GM18909 (cell line): ENCODE results near the gene CDK10.
"Not testable (repeated sequence)": the region's sequence is repeated elsewhere in the genome, so short reads cannot be mapped to it uniquely, and the experiment has no call there.

Experiments used
- ATAC-seq: cut with Tn5 transposase; IDR thresholded peaks from one replicate; pipeline ENCODE4 v1.9.1; 2021; ENCODE audit warnings: mild to moderate bottlenecking; ENCODE audit not compliant: unreplicated experiment, poor library complexity

The CDK10 gene

GRCh38 chr16:89693931-89694783 is 7.7 kb downstream of the CDK10 start:
- ATAC-seq: no peak

DNA sequence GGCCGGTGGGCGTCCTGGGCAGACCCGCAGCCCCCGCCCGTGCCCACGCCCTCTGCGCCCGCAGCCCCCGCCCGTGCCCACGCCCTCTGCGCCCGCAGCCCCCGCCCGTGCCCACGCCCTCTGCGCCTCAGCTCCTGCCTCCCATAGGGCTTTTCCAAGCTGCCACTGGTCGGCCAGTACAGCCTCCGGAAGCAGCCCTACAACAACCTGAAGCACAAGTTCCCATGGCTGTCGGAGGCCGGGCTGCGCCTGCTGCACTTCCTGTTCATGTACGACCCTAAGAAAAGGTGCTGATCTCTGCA is 8.2 kb downstream of the CDK10 start:
- ATAC-seq: not testable (repeated sequence)

GRCh38 chr16:89695086-89695874 is 8.8 kb downstream of the CDK10 start:
- no peak for ATAC-seq

GRCh38 chr16:89695875-89696669 is 9.6 kb downstream of the CDK10 start:
- ATAC-seq: no peak

- ATAC-seq: no peak
Measured at GRCh38 chr16:89696670-89697128, 10.2 kb downstream of the CDK10 start.

DNA sequence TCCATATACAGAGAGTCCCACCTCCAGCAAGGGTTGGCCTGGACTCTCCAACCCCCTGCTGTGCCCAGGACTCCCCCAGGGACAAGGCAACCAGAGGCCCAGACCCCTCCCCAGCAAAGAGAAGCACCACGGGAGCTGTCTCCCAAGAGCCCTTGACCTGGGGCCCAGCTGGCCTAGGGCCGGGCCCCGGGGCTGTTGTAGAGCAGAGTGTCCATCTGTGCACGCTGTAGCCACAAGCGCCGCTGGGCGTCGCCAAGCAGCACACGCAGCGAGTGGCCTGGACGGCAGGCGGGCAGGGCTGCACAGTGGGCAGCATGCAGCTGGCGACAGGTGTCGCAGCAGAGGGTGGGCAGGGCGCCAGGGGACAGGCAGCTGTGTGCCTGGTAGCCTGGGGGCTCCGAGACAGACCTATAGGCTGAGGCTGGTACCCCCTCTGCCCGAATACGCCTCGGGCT is 10.7 kb downstream of the CDK10 start:
- no peak for ATAC-seq

- ATAC-seq: no peak
Measured at GRCh38 chr16:89697616-89698331, 11.3 kb downstream of the CDK10 start.

DNA sequence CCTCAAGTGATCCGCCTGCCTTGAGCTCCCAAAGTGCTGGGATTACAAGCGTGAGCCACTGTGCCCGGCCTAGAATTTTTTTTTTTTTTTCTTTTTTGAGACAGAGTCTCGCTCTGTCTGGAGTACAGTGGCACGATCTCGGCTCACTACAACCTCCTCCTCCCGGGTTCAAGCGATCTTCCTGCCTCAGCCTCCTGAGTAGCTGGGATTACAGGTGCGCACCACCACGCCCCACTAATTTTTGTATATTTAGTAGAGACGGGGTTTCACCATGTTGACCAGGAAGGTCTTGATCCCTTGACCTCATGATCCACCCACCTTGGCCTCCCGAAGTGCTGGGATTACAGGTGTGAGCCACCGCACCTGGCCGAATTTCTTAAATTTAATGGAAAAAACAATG is 12.2 kb downstream of the CDK10 start:
- ATAC-seq: not testable (repeated sequence)

DNA sequence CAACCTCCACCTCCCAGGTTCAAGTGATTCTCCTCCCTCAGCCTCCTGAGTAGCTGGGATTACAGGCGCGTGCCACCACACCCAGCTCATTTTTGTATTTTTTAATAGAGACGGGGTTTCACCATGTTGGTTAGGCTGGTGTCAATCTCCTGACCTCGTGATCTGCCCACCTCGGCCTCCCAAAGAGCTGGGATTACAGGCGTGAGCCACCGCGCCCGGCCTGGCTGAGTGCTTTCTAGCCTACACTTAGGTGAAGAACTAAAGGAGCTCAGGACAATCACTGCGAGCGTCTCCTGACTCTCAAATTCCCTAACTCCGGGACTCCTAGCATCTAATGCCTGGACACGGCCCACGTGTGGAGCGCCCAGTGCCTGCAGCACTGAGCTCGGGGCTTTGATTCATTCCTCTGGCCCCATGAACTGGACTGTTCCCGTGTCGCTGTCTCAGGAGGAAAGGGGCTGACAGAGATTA is 13.2 kb downstream of the CDK10 start:
- ATAC-seq: not testable (repeated sequence)

DNA sequence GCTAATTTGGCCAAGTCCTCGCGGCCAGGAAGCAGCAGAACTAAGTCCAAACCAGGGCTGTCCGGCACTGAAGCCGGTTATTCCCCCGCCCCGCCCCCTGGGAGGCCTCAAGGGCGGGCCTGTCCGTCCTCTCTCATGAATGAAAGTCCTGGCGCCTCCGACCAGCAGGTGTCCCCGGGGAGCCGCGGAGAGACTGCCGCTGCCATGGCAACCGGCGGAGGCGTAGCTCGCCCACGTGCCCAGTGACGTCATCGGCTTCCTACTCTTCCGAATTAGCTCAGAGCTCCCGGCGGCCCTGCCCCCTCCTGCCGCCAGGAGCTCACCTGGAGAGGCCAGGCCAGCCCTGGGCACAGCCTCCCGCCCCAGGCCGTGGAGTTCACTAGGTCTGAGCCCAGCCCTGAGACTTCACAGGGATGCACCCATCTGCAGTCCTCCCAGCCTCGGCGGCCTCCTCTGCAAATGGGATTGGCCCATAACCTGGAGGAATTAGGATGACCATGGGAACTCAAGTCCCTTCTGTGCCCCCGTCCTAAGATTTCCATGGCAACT is 13.7 kb downstream of the CDK10 start:
- peak; percentile 54 for ATAC-seq

DNA sequence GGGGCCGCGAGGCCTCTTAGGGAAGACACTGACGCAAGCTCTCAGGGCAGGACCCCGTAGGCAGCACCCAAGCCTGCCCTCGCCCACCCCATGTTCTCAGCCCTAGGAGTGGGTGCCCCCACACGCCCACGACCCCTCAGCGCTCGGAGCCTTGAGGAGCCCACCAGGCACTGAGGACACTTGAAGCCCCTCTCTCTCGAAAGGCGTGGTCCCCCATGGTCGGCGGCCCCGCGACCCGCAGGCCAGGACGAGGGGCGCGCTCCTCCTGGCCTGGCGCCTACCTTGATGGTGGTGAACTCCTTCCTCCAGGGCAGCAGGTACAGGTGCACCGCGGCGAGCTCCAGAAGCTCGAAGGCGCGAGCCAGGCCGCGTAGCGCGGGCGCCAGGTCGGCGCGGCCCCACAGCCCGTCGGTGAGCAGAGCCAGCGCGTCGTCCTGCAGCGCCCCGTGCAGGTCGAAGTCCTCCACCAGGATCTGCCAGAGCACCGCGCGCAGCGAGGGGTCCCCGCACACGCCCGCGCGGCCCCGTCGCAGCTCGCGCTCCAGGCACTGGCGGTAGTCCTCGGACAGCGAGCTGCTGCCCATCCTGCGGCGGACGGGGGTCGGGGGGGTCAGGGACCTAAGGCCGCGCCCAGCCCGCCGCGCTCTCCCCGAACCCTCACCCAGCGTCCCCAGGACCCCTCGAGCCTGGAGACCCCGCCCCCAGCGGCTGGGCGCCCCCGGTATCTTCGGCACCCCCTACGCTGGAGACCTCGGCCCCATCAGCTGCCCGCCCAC is 14.3 kb downstream of the CDK10 start:
- ATAC-seq: no peak

DNA sequence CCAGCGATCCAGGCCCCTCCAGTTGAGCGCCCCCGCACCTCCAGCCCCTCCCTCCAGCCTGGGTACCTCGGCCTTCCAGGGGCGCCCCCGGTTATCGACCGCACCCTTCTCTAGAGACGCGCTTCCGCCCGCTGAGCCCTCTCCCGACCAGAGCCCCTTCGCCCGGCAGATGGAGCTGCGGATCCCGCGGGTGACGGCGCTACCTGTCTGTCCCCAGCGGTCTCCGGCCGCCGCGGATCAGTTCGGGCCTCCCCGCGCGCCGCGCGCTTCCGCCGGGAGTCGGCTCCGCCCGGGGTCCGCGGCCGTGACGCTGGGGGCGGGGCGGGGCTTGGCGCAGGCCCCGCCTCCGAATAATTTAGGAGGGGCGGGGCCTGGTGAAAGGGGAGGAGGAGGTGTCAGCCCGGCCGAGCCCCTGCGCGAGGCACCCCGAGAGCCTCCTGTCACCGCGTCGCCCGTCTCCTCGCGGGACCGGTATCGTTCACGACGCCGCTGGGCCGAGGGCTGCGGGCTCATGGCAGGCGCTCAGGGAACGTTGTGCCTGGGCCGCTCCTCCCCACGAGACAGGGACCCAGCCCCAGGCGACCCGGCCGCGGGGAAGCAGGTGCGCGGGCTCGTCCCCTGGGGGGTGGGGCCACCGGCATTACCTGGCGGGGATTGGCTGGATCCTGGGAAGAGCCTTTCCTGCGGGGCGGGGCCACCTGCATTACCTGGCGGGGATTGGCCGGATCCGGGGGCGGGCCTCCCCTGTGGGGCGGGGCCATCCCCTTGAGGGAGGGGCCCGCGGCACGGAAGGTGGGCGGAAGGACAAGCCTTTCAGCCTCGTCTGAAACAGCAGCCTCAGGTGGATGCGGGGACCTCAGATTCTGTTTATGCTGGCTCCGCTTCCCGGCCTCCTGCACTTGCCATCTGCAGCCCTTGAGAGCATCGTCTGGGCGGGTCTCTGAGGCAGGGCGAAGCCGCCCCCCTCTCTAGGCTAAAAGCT is 15.2 kb downstream of the CDK10 start, which contains the start of gene SPATA2L:
TSS of gene SPATA2L (minus strand) at position 281 of the 982 bp plus-strand sequence. CDS start 473 bp downstream, outside the sequence.
- peak; percentile 71 for ATAC-seq

DNA sequence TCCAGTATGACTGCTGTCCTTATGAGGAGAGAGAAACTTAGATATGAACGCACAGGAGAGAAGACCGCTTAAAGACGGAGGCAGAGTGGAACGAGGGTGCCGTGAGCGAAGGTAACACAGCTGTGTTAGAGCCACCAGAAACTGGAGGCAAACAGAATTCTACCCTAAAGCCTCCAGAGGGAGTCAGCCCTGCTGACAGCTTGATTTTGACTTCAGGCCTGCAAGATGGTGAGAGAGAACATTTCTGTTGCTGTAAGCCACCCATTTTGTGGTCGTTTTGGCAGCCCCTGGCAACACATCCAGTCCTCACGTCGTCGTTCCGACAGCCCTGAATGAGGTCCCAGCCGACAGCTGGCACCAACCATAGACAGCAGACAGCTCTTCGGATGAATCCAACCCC is 17.8 kb downstream of the CDK10 start:
- no peak for ATAC-seq

- no peak for ATAC-seq
Measured at GRCh38 chr16:89705006-89705405, 18.5 kb downstream of the CDK10 start.

GRCh38 chr16:89706518-89707260 is 20.2 kb downstream of the CDK10 start:
- ATAC-seq: no peak

DNA sequence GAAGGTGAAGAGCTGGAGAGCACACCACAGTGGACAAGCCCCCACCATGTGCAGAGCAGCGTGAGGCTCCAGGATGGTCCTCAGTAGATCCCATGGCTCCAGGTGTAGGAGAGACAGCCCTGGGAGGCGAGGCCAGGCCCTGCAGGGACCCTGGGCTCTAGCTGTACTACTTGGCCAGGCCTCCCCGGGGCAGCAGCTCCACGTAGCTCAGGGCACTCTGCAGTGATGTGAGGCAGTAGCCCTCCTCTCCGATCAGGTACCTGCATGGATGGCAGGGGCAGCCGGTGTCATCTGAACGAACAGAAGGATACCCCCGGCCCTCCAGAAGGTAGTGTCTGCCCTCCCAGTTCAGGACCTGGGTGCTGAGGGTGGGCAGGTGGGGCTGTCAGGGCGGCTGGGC is 21.2 kb downstream of the CDK10 start:
- ATAC-seq: no peak

DNA sequence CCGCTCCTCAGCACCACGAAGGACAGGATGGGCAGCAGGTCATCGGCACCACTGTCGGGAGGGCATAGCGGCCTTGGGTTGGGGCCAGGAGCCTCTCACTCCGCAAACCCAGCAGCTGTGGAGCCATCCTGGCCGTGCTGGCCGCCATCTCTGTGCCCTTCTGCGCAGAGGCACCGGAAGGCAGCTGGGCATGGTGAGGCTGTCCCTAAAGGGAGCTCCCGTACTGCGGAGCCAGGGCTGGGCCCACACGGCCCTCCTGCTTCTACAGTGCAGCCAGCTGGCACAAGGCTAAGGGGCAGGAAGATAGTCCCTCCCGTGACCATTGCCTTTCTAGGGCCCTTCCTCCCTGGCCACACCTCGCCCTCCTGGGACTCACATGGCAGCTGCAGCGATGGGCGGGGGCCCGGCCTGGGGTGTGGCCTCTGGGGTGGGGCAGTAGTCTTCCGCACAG is 22.0 kb downstream of the CDK10 start:
- ATAC-seq: no peak
